ENCODE results near the gene CD2BP2. TPM values are rescaled to one million over a fixed set of nuclear protein-coding genes. Genes with fewer than 3 reads are reported as not detected.
A peak's percentile ranks its signal among the peaks of the same experiment; 100 is the strongest.
"Not testable (repeated sequence)": the region's sequence is repeated elsewhere in the genome, so short reads cannot be mapped to it uniquely, and the experiment has no call there.

CD2BP2 gene
- total and polyA plus RNA-seq, 2 of the 13 experiments (the other 11 are each of a cell fraction or from before 2014, with no cell fraction given): 24.9 to 54.6 TPM

DNA sequence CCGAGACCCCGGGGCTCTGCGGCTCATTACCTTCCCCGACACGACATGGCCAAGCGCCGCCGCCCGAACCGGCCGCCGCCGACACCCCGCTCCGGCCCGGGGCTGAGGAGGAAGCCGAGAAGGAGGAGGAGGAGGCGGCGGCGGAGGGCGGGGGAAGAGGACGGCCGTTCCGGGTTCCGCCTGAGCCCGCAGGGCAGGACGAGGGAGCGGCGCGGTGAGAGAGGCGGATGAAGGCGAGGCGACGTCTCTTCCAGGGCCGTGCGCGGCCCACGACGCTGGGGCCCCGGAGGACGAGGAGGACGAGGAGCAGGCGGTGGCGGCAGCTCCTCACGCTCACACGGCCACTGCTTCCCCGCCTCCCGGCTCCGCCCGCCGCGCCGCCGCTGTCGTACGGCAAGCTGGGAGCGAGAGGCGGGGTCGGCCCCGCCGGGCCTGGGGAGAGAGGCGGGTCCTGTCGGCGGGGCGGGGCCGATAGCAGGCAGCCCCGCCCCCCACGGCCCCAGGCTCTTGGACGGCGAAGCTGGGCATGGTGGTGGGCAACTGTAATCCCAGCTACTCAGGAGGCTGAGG, 20.0 kb downstream of the CD2BP2 start (continued):
- TF ChIP-seq MAZ (IDR thresholded peaks at IDR 0.05; ENCODE audit: borderline replicate concordance, low read depth, low read length); SP1 (IDR thresholded peaks at IDR 0.05): not testable (repeated sequence)
- TF ChIP-seq MAZ (CRISPR knock-in tag; IDR thresholded peaks at IDR 0.05; ENCODE audit: low read depth) (peak; percentile 28; the same call in 1 of the 2 replicates), SKI (IDR thresholded peaks at IDR 0.05; ENCODE audit: partially characterized antibody) (peak; percentile 56), ELF1 (CRISPR knock-in tag; IDR thresholded peaks at IDR 0.05) (0 out of 2 replicates have a peak, but pooled peaks have one; percentile 2), WIZ (CRISPR knock-in tag; IDR thresholded peaks at IDR 0.05) (0 out of 2 replicates have a peak, but pooled peaks have one; percentile 40), HDAC1 (CRISPR knock-in tag; IDR thresholded peaks at IDR 0.05) (peak; percentile 21; the same call in 1 of the 2 replicates), BORCS8-MEF2B (CRISPR knock-in tag; IDR thresholded peaks at IDR 0.05) (0 out of 2 replicates have a peak, but pooled peaks have one; percentile 17), ZIK1 (CRISPR knock-in tag; IDR thresholded peaks at IDR 0.05; ENCODE audit: borderline replicate concordance, low read depth) (peak; percentile 92), TBX2 (CRISPR knock-in tag; IDR thresholded peaks at IDR 0.05; ENCODE audit: borderline replicate concordance) (0 out of 2 replicates have a peak, but pooled peaks have one; percentile 9), KLF16 (CRISPR knock-in tag; IDR thresholded peaks at IDR 0.05) (peak in 1 of 2 experiments; percentile 14; a peak in 1 of 4 replicates), ZNF713 (CRISPR knock-in tag; IDR thresholded peaks at IDR 0.05) (0 out of 2 replicates have a peak, but pooled peaks have one; percentile 62), ZFX (CRISPR knock-in tag; IDR thresholded peaks at IDR 0.05; ENCODE audit: low read depth) (peak; percentile 78), REL (CRISPR knock-in tag; conservative IDR thresholded peaks at IDR 0.05) (0 out of 2 replicates have a peak, but pooled peaks have one; percentile 61), PHF5A (CRISPR knock-in tag; IDR thresholded peaks at IDR 0.05; ENCODE audit: low read depth, unreplicated experiment) (peak; percentile 46), ZNF468 (CRISPR knock-in tag; IDR thresholded peaks at IDR 0.05) (peak; percentile 33; the same call in 1 of the 2 replicates), SP1 (CRISPR knock-in tag; IDR thresholded peaks at IDR 0.05) (peak; percentile 64)
- TF ChIP-seq, protein P1, sequence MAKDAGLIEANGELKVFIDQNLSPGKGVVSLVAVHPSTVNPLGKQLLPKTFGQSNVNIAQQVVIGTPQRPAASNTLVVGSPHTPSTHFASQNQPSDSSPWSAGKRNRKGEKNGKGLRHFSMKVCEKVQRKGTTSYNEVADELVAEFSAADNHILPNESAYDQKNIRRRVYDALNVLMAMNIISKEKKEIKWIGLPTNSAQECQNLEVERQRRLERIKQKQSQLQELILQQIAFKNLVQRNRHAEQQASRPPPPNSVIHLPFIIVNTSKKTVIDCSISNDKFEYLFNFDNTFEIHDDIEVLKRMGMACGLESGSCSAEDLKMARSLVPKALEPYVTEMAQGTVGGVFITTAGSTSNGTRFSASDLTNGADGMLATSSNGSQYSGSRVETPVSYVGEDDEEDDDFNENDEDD (CRISPR knock-in tag; IDR thresholded peaks at IDR 0.05; ENCODE audit: borderline replicate concordance): peak; percentile 28; the same call in 1 of the 2 replicates
- TF ChIP-seq, protein P2, sequence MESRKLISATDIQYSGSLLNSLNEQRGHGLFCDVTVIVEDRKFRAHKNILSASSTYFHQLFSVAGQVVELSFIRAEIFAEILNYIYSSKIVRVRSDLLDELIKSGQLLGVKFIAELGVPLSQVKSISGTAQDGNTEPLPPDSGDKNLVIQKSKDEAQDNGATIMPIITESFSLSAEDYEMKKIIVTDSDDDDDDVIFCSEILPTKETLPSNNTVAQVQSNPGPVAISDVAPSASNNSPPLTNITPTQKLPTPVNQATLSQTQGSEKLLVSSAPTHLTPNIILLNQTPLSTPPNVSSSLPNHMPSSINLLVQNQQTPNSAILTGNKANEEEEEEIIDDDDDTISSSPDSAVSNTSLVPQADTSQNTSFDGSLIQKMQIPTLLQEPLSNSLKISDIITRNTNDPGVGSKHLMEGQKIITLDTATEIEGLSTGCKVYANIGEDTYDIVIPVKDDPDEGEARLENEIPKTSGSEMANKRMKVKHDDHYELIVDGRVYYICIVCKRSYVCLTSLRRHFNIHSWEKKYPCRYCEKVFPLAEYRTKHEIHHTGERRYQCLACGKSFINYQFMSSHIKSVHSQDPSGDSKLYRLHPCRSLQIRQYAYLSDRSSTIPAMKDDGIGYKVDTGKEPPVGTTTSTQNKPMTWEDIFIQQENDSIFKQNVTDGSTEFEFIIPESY (CRISPR knock-in tag; IDR thresholded peaks at IDR 0.05): peak; percentile 6; the same call in 1 of the 2 replicates
- TF ChIP-seq, protein P3, sequence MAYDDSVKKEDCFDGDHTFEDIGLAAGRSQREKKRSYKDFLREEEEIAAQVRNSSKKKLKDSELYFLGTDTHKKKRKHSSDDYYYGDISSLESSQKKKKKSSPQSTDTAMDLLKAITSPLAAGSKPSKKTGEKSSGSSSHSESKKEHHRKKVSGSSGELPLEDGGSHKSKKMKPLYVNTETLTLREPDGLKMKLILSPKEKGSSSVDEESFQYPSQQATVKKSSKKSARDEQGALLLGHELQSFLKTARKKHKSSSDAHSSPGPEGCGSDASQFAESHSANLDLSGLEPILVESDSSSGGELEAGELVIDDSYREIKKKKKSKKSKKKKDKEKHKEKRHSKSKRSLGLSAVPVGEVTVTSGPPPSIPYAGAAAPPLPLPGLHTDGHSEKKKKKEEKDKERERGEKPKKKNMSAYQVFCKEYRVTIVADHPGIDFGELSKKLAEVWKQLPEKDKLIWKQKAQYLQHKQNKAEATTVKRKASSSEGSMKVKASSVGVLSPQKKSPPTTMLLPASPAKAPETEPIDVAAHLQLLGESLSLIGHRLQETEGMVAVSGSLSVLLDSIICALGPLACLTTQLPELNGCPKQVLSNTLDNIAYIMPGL (CRISPR knock-in tag; IDR thresholded peaks at IDR 0.05; ENCODE audit: borderline replicate concordance in 1 of 2, low read depth in 1 of 2): peak; percentile 42 to 72
- TF ChIP-seq, protein P4, sequence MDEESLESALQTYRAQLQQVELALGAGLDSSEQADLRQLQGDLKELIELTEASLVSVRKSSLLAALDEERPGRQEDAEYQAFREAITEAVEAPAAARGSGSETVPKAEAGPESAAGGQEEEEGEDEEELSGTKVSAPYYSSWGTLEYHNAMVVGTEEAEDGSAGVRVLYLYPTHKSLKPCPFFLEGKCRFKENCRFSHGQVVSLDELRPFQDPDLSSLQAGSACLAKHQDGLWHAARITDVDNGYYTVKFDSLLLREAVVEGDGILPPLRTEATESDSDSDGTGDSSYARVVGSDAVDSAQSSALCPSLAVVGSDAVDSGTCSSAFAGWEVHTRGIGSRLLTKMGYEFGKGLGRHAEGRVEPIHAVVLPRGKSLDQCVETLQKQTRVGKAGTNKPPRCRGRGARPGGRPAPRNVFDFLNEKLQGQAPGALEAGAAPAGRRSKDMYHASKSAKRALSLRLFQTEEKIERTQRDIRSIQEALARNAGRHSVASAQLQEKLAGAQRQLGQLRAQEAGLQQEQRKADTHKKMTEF (CRISPR knock-in tag; IDR thresholded peaks at IDR 0.05): peak; percentile 47; the same call in 1 of the 2 replicates
